Measurements from ENCODE around the gene ASAH2B.

Gene ASAH2B

GRCh38 chr10:50799595-50799994, 59.9 kb downstream of the ASAH2B start:
- no peak for TF ChIP-seq CTCF (IDR thresholded peaks at IDR 0.05; ENCODE audit: insufficient read depth, low read length, missing control alignments)
- no peak overlapping the region for H3K4me3 ChIP-seq (ENCODE audit: low read depth, low read length)
- CTCF ChIA-PET = no interaction called here
- no peak for DNase-seq (ENCODE audit: low read depth, low spot score)
- POLR2A ChIA-PET = no interaction called here

GRCh38 chr10:50805981-50806622, 66.4 kb downstream of the ASAH2B start:
- ChIA-PET CTCF (no interaction called here), POLR2A (no interaction called here)
- TF ChIP-seq CTCF (IDR thresholded peaks at IDR 0.05; ENCODE audit: insufficient read depth, low read length, missing control alignments) = no peak
- DNase-seq (ENCODE audit: low read depth, low spot score) = no peak
- no peak overlapping the region for H3K4me3 ChIP-seq (ENCODE audit: low read depth, low read length)

- ChIA-PET CTCF (no interaction called here), POLR2A (no interaction called here)
- TF ChIP-seq CTCF (IDR thresholded peaks at IDR 0.05; ENCODE audit: insufficient read depth, low read length, missing control alignments) = no peak
- DNase-seq (ENCODE audit: low read depth, low spot score) = no peak
- H3K4me3 ChIP-seq (ENCODE audit: low read depth, low read length) = no peak overlapping the region
These were observed 68.4 kb downstream of the ASAH2B start for GRCh38 chr10:50807851-50808776.

Measured in AG04449 (cell line).